Fibroblast of pulmonary artery (primary cell): ENCODE data around the gene BCDIN3D.

ENCODE experiments used
- DNase-seq: peaks from one replicate; pipeline ENCODE4 v3.0.0-alpha.2; 2010; ENCODE audit warnings: low read depth
- H3K4me3 ChIP-seq: replicated peaks from 2 replicates; pipeline ENCODE4 v1.5.1; 2011; ENCODE audit warnings: low read depth, mild to moderate bottlenecking, control low read depth, low read length, moderate library complexity
- CTCF ChIP-seq: IDR thresholded peaks from 2 replicates; pipeline ENCODE4 v1.5.1; 2011; ENCODE audit warnings: mild to moderate bottlenecking, control low read depth, low read length, inconsistent platforms; ENCODE audit errors: missing control alignments

The BCDIN3D gene

GRCh38 chr12:49791700-49792099, 51.2 kb downstream of the BCDIN3D start:
- DNase-seq, result no peak
- no peak overlapping the region for H3K4me3 ChIP-seq
- no peak for TF ChIP-seq CTCF

GRCh38 chr12:49790741-49791555, 52.0 kb downstream of the BCDIN3D start:
- no peak for DNase-seq
- TF ChIP-seq CTCF, result no peak
- H3K4me3 ChIP-seq, result no peak overlapping the region

GRCh38 chr12:49789992-49790391, 52.9 kb downstream of the BCDIN3D start:
- no peak overlapping the region for H3K4me3 ChIP-seq
- DNase-seq, result no peak
- no peak for TF ChIP-seq CTCF

- no peak for TF ChIP-seq CTCF
- H3K4me3 ChIP-seq, result no peak overlapping the region
- no peak for DNase-seq
These were observed 55.2 kb downstream of the BCDIN3D start for GRCh38 chr12:49787672-49788071.
